ENCODE results near the gene HRCT1.

DNA sequence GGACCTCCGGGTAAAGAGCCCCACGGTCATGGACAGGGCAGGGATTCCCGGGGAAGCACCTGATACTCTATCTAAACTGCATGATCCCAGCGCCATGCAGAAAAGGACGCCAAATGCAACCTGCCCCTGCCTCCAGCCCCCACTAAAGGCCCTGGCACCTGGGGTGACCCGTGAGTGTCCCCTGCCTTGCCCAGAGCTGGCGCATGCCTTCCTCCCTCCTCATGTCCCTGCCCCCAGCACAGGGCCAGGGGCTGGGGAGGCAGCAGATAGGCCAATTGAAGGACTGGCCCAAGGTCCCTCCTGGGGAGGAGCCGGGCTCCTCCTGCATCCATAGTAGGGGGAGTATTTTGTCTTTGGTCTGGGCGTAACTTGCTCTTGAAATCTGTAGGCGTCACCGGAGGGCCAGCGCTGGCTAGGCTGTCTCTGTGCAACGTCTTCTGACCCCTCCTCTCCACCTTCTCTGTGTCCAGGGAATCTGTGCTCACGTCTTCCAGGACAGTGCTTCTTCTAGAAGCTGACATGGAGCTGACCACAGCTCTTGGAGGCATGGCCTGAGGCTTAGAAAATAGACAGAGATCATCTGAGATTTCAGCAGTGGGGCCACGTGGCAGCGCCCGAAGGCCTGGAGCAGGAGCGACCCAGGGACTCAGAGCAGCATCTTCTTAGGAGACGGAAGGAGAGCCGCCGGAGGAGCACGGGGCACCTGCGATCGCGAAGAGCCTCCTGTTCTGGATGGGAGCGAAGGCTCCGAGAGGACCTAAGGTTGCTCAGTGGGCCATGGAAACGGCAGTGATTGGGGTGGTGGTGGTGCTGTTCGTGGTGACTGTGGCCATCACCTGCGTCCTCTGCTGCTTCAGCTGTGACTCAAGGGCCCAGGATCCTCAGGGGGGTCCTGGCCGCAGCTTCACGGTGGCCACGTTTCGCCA lies 3.9 kb downstream of the HRCT1 start:
- TF ChIP-seq, protein P1, sequence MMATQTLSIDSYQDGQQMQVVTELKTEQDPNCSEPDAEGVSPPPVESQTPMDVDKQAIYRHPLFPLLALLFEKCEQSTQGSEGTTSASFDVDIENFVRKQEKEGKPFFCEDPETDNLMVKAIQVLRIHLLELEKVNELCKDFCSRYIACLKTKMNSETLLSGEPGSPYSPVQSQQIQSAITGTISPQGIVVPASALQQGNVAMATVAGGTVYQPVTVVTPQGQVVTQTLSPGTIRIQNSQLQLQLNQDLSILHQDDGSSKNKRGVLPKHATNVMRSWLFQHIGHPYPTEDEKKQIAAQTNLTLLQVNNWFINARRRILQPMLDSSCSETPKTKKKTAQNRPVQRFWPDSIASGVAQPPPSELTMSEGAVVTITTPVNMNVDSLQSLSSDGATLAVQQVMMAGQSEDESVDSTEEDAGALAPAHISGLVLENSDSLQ (IDR thresholded peaks at IDR 0.05), result no peak
- no peak for TF ChIP-seq BHLHE40 (IDR thresholded peaks at IDR 0.05; ENCODE audit: borderline replicate concordance)
- no peak for TF ChIP-seq FOXK2 (IDR thresholded peaks at IDR 0.05)
- no peak for TF ChIP-seq CTBP1 (IDR thresholded peaks at IDR 0.05; ENCODE audit: borderline replicate concordance)
- no peak for TF ChIP-seq SUZ12 (IDR thresholded peaks at IDR 0.05)
- TF ChIP-seq ARNT (IDR thresholded peaks at IDR 0.05), result no peak
- TF ChIP-seq L3MBTL2 (conservative IDR thresholded peaks at IDR 0.05), result no peak
- no peak for TF ChIP-seq ZNF384 (IDR thresholded peaks at IDR 0.05)
- no peak for TF ChIP-seq FOXM1 (IDR thresholded peaks at IDR 0.05; ENCODE audit: borderline replicate concordance)

Data from HEK293T (cell line).